Ovary (tissue), 9 donors: ENCODE data around the gene CACNA1C. TPM values are rescaled to one million over a fixed set of nuclear protein-coding genes. Genes with fewer than 3 reads are reported as not detected.

ENCODE experiments used
- DNase-seq, 5 donors: peaks; one replicate each; pipeline ENCODE4 v3.0.0-alpha.2; 2019 to 2020
- H3K27ac ChIP-seq, 2 donors: fragments of 200-600 bp; one replicate each; pipeline versions ENCODE4 v1.5.1 to v1.8.0; 2019 to 2022
- H3K27me3 ChIP-seq: fragments of 200-600 bp; one replicate; pipeline ENCODE4 v1.8.0; 2022
- H3K36me3 ChIP-seq: fragments of 200-600 bp; sonication (generic); one replicate; pipeline ENCODE4 v1.5.1; 2019
- H3K4me1 ChIP-seq: one replicate; pipeline ENCODE4 v1.8.1; 2013; ENCODE audit warnings: mild to moderate bottlenecking, moderate library complexity; ENCODE audit not compliant: insufficient read depth
- H3K4me3 ChIP-seq: fragments of 200-600 bp; sonication (generic); one replicate; pipeline ENCODE4 v1.5.1; 2017
- H3K9me3 ChIP-seq, 2 donors: fragments of 200-600 bp in 1 of 2; sonication (generic) in 1 of 2; one replicate each; pipeline versions ENCODE4 v1.5.1 to v1.8.1; 2013 to 2019; ENCODE audit warnings: mild to moderate bottlenecking in 1 of 2, moderate library complexity in 1 of 2
- EP300 ChIP-seq: sonication (generic); formaldehyde crosslinking; IDR thresholded peaks from one replicate; pipeline ENCODE4 v1.6.1; 2017; ENCODE audit warnings: antibody characterized with exemption
- POLR2A ChIP-seq: fragments of 450-650 bp; IDR thresholded peaks from one replicate; pipeline ENCODE4 v1.6.1; 2017; ENCODE audit warnings: antibody characterized with exemption, mild to moderate bottlenecking, moderate library complexity
- WGBS, 3 donors: extraction: QIAGEN DNeasy Blood & Tissue Kit in 1 of 3; methylation state at CpG; one replicate each; pipeline versions ENCODE4 v1.1.5 to v1.1.7; 2013 to 2017; 5-methylcytosine and 5-hydroxymethylcytosine counted together
- intact Hi-C, 4 donors: fragments of 100-400 bp; cut with DNase I; formaldehyde crosslinking; loops; one replicate each; pipeline versions ENCODE4 v1.11.0 to v1.15.1; 2022 to 2023
- polyA plus RNA-seq, 2 donors: library from polyadenylated mRNA; stranded (reverse); fragments of 200-250 nt in 1 of 2; fragments of 350-450 nt in 1 of 2; fragmentation: Illumina TruSeq in 1 of 2; extraction: RNeasy Lipid Tissue Mini Kit (QIAGEN cat#74804) in 1 of 2; gene quantifications; one replicate each; pipeline ENCODE4 v1.2.3, GENCODE V29; 2013 to 2014
- total RNA-seq, 7 donors: library from RNA; depleted of rRNA in 2 of 7; stranded (reverse); fragments of >200 nt in 2 of 7; fragmentation: NEBNext Ultra II Directional in 3 of 7; extraction: Animal tissue kit (Norgen Biotek cat#: 25700) in 3 of 7; gene quantifications; one replicate each; pipeline versions ENCODE4 v1.1.0 to v1.2.4, GENCODE V29; 2016 to 2023
- TF ChIP-seq, protein P1 (sequence below), 3 donors: fragments of 450-650 bp in 2 of 3; fragments of 200-600 bp in 1 of 3; IDR thresholded peaks; one replicate each; pipeline versions ENCODE4 v1.5.1 to v1.8.0; 2016 to 2022; ENCODE audit warnings: antibody characterized with exemption in 3 of 3, mild to moderate bottlenecking in 1 of 3
- donor health status: DM: no; HTN: no; CAD: no; lungs with moderate emphysema.
- donor health status: DM: no; HTN: no; CAD: no.
- donor health status: Bipolar disorder and iron deficiency.
- donor health status: DM: yes; HTN: yes; CAD: no.
- donor health status: DM: no; HTN: no; CAD: no.
- donor health status: DM: yes; HTN: yes; CAD: no.

CACNA1C gene
- total and polyA plus RNA-seq, 9 donors, result 2.2 to 8.3 (median 3.7) TPM

GRCh38 chr12:2507814-2508213 lies 455.0 kb downstream of the CACNA1C start:
- Histone ChIP-seq H3K4me1 (no peaks in the 10 kb centered on the region), H3K36me3 (no peaks in the 10 kb centered on the region), H3K27ac (no peak overlapping the region), H3K4me3 (no peak overlapping the region), H3K27me3 (no peaks in the 10 kb centered on the region), H3K9me3 (no peaks in the 10 kb centered on the region)
- TF ChIP-seq, protein P1, sequence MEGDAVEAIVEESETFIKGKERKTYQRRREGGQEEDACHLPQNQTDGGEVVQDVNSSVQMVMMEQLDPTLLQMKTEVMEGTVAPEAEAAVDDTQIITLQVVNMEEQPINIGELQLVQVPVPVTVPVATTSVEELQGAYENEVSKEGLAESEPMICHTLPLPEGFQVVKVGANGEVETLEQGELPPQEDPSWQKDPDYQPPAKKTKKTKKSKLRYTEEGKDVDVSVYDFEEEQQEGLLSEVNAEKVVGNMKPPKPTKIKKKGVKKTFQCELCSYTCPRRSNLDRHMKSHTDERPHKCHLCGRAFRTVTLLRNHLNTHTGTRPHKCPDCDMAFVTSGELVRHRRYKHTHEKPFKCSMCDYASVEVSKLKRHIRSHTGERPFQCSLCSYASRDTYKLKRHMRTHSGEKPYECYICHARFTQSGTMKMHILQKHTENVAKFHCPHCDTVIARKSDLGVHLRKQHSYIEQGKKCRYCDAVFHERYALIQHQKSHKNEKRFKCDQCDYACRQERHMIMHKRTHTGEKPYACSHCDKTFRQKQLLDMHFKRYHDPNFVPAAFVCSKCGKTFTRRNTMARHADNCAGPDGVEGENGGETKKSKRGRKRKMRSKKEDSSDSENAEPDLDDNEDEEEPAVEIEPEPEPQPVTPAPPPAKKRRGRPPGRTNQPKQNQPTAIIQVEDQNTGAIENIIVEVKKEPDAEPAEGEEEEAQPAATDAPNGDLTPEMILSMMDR (IDR thresholded peaks at IDR 0.05), result no peak
- no peak for TF ChIP-seq POLR2A
- TF ChIP-seq EP300, result no peak
- intact Hi-C loops, result no loop called here
- DNase-seq, result no peak
- 72 to 79% (median 75%) methylated on average over 7 of the region's 7 CpGs for WGBS, 3 donors

DNA sequence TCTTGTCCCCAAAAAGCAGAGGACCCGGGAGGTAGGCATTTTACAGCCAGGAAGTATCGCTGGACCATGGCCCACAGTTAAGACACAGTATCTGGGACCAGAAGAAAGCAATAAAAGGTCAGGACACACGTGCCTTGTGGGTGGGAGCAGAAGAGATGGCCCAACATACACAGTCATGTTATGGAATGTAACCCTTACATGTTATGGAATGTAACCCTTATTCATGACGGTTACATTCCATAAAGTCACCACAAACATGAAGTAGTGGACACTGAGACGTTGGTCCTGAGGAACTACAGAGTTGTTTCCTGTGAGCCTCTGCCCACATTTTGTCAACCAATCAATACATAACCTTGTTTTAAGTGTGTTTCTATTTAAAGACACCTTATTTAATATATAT lies 456.4 kb downstream of the CACNA1C start:
- no peaks in the 10 kb centered on the region for H3K4me1 ChIP-seq
- no peak overlapping the region for H3K4me3 ChIP-seq
- 87 to 89% (median 88%) methylated on average over 5 of the region's 5 CpGs for WGBS, 3 donors
- no peaks in the 10 kb centered on the region for H3K9me3 ChIP-seq
- DNase-seq, result no peak
- no peak overlapping the region for H3K27ac ChIP-seq
- H3K36me3 ChIP-seq, result no peaks in the 10 kb centered on the region
- TF ChIP-seq EP300 (no peak), POLR2A (no peak)
- TF ChIP-seq, protein P1 (IDR thresholded peaks at IDR 0.05), result no peak
- intact Hi-C loops, result no loop called here
- H3K27me3 ChIP-seq, result no peaks in the 10 kb centered on the region

- H3K27me3 ChIP-seq, result no peaks in the 10 kb centered on the region
- no peaks in the 10 kb centered on the region for H3K36me3 ChIP-seq
- no peaks in the 10 kb centered on the region for H3K4me1 ChIP-seq
- H3K27ac ChIP-seq, result no peak overlapping the region
- intact Hi-C loops, result no loop called here
- H3K4me3 ChIP-seq, result no peak overlapping the region
- no peak for DNase-seq
- H3K9me3 ChIP-seq, result no peaks in the 10 kb centered on the region
- TF ChIP-seq, protein P1 (IDR thresholded peaks at IDR 0.05), result no peak
- no peak for TF ChIP-seq POLR2A
- no peak for TF ChIP-seq EP300
- 86 to 92% (median 88%) methylated on average over 5 of the region's 5 CpGs for WGBS, 3 donors
Measured at GRCh38 chr12:2510045-2510444, 457.3 kb downstream of the CACNA1C start.

GRCh38 chr12:2513141-2514037 lies 460.6 kb downstream of the CACNA1C start:
- no peak for DNase-seq
- H3K9me3 ChIP-seq, result no peaks in the 10 kb centered on the region
- no peak overlapping the region for H3K27ac ChIP-seq
- intact Hi-C loops, result no loop called here
- no peaks in the 10 kb centered on the region for H3K27me3 ChIP-seq
- no peak for TF ChIP-seq POLR2A
- no peak for TF ChIP-seq EP300
- TF ChIP-seq, protein P1 (IDR thresholded peaks at IDR 0.05), result no peak
- no peaks in the 10 kb centered on the region for H3K4me1 ChIP-seq
- H3K36me3 ChIP-seq, result no peaks in the 10 kb centered on the region
- 59 to 66% (median 65%) methylated on average over 11 of the region's 11 CpGs for WGBS, 3 donors
- H3K4me3 ChIP-seq, result no peak overlapping the region
